ENCODE measurements around the gene C19orf67. TPM values are rescaled to one million over a fixed set of nuclear protein-coding genes. Genes with fewer than 3 reads are reported as not detected.

C19orf67 gene
- total RNA-seq, 1 donor from 2014 or later: not detected

Other genes with a start within 250 kb of the C19orf67 start
- 0.40 TPM in 1 of 2 replicates, not detected in the other for gene NANOS3, start 208.6 kb downstream of the C19orf67 start, total RNA-seq
- under 0.01 and 0.20 TPM in 2 replicates for gene BRME1, start 179.7 kb downstream of the C19orf67 start, total RNA-seq
- 3.3 and 3.8 TPM in 2 replicates for gene CC2D1A, start 179.6 kb downstream of the C19orf67 start, total RNA-seq
- gene PODNL1, start 147.4 kb downstream of the C19orf67 start, total RNA-seq: not detected in 2 replicates
- gene DCAF15, start 133.3 kb downstream of the C19orf67 start, total RNA-seq: 6.1 and 8.5 TPM in 2 replicates
- 1.3 and 2.2 TPM in 2 replicates for gene RFX1, start 79.5 kb downstream of the C19orf67 start, total RNA-seq
- gene RLN3, start 57.6 kb downstream of the C19orf67 start, total RNA-seq: not detected in 2 replicates
- 1.2 and 4.1 TPM in 2 replicates for gene IL27RA, start 54.0 kb downstream of the C19orf67 start, total RNA-seq
- gene PALM3, start 23.7 kb downstream of the C19orf67 start, total RNA-seq: not detected in 2 replicates
- 0.22 TPM in 1 of 2 replicates, not detected in the other for gene MISP3, start 13.0 kb downstream of the C19orf67 start, total RNA-seq
- gene SAMD1, start 5.0 kb upstream of the C19orf67 start, total RNA-seq: 8.3 and 18.3 TPM in 2 replicates
- gene PRKACA, start 32.0 kb upstream of the C19orf67 start, total RNA-seq: 27.0 and 32.9 TPM in 2 replicates
- 4.0 and 11.6 TPM in 2 replicates for gene ASF1B, start 50.8 kb upstream of the C19orf67 start, total RNA-seq
- 3.3 and 5.4 TPM in 2 replicates for gene ADGRL1, start 120.4 kb upstream of the C19orf67 start, total RNA-seq